ENCODE results near the gene AGO1. TPM values are rescaled to one million over a fixed set of nuclear protein-coding genes. Genes with fewer than 3 reads are reported as not detected.

Gene AGO1
- total RNA-seq, 1 donor from 2014 or later: 31.7 TPM

- H3K27me3 ChIP-seq: no peaks in the 10 kb centered on the region
- peaks cover 4 to 70% of the 10 kb centered on the region in 2 donors for H3K36me3 ChIP-seq
- intact Hi-C loops (cut with DNase I): no loop called here
- no peak overlapping the region for H3K4me3 ChIP-seq
- H3K4me1 ChIP-seq: no peaks in the 10 kb centered on the region
- no peak for DNase-seq (ENCODE audit: extremely low spot score in 2 of 2)
- H3K27ac ChIP-seq: no peak overlapping the region
- H3K9me3 ChIP-seq: no peaks in the 10 kb centered on the region
- no peak for TF ChIP-seq POLR2A (IDR thresholded peaks at IDR 0.05)
- TF ChIP-seq POLR2AphosphoS5 (IDR thresholded peaks at IDR 0.05; ENCODE audit: insufficient read depth in 1 of 2, low read depth in 1 of 2): no peak
These were observed 11.6 kb downstream of the AGO1 start for GRCh38 chr1:35894656-35895055.

- Histone ChIP-seq H3K36me3 (peaks cover 4 to 58% of the 10 kb centered on the region in 2 donors), H3K27ac (no peak overlapping the region), H3K4me3 (no peak overlapping the region), H3K9me3 (no peaks in the 10 kb centered on the region), H3K4me1 (no peaks in the 10 kb centered on the region), H3K27me3 (no peaks in the 10 kb centered on the region)
- no peak for TF ChIP-seq POLR2AphosphoS5 (IDR thresholded peaks at IDR 0.05; ENCODE audit: insufficient read depth in 1 of 2, low read depth in 1 of 2)
- TF ChIP-seq CTCF (IDR thresholded peaks at IDR 0.05): no peak
- no peak for TF ChIP-seq POLR2A (IDR thresholded peaks at IDR 0.05)
- no peak for DNase-seq (ENCODE audit: extremely low spot score in 2 of 2)
- intact Hi-C loops (cut with DNase I): no loop called here
These were observed 16.9 kb downstream of the AGO1 start for GRCh38 chr1:35899941-35900340.

GRCh38 chr1:35901235-35901634 lies 18.2 kb downstream of the AGO1 start:
- TF ChIP-seq POLR2AphosphoS5 (IDR thresholded peaks at IDR 0.05; ENCODE audit: insufficient read depth in 1 of 2, low read depth in 1 of 2) (no peak), CTCF (IDR thresholded peaks at IDR 0.05) (no peak), POLR2A (IDR thresholded peaks at IDR 0.05) (no peak)
- Histone ChIP-seq H3K9me3 (no peaks in the 10 kb centered on the region), H3K27ac (no peak overlapping the region), H3K27me3 (no peaks in the 10 kb centered on the region), H3K4me3 (no peak overlapping the region), H3K4me1 (no peaks in the 10 kb centered on the region), H3K36me3 (peaks cover 0 to 60% of the 10 kb centered on the region in 2 donors)
- intact Hi-C loops (cut with DNase I): no loop called here
- peak in 1 of 2 donors; percentile 37 for DNase-seq (ENCODE audit: extremely low spot score in 2 of 2)

GRCh38 chr1:35902671-35903070 lies 19.7 kb downstream of the AGO1 start:
- intact Hi-C loops (cut with DNase I): no loop called here
- peaks cover 0 to 65% of the 10 kb centered on the region in 2 donors for H3K36me3 ChIP-seq
- no peak overlapping the region for H3K27ac ChIP-seq

GRCh38 chr1:35914717-35915116 lies 31.7 kb downstream of the AGO1 start:
- H3K27me3 ChIP-seq: no peaks in the 10 kb centered on the region
- DNase-seq (ENCODE audit: extremely low spot score in 2 of 2): no peak
- no peak overlapping the region for H3K4me3 ChIP-seq
- peaks cover 0 to 72% of the 10 kb centered on the region in 2 donors for H3K36me3 ChIP-seq
- H3K4me1 ChIP-seq: no peaks in the 10 kb centered on the region
- no peak overlapping the region for H3K27ac ChIP-seq
- TF ChIP-seq POLR2A (IDR thresholded peaks at IDR 0.05): no peak
- TF ChIP-seq POLR2AphosphoS5 (IDR thresholded peaks at IDR 0.05; ENCODE audit: insufficient read depth in 1 of 2, low read depth in 1 of 2): no peak
- no peak for TF ChIP-seq CTCF (IDR thresholded peaks at IDR 0.05)
- intact Hi-C loops (cut with DNase I): no loop called here
- no peaks in the 10 kb centered on the region for H3K9me3 ChIP-seq

More at GRCh38 chr1:35902671-35903070, 19.7 kb downstream of the AGO1 start:
- no peaks in the 10 kb centered on the region for H3K4me1 ChIP-seq
- no peaks in the 10 kb centered on the region for H3K9me3 ChIP-seq
- TF ChIP-seq CTCF (IDR thresholded peaks at IDR 0.05): no peak
- no peak for TF ChIP-seq POLR2AphosphoS5 (IDR thresholded peaks at IDR 0.05; ENCODE audit: insufficient read depth in 1 of 2, low read depth in 1 of 2)
- no peak for TF ChIP-seq POLR2A (IDR thresholded peaks at IDR 0.05)
- H3K4me3 ChIP-seq: no peak overlapping the region
- DNase-seq (ENCODE audit: extremely low spot score in 2 of 2): no peak
- H3K27me3 ChIP-seq: no peaks in the 10 kb centered on the region

Data from vagina (tissue), 2 donors.